Adrenal gland (tissue), 12 donors: ENCODE measurements around the gene LCOR. TPM values are rescaled to one million over a fixed set of nuclear protein-coding genes. Genes with fewer than 3 reads are reported as not detected.

ENCODE experiments used
- DNase-seq, 7 donors: peaks; one replicate each; pipeline ENCODE4 v3.0.0-alpha.2; 2019 to 2020
- H3K27ac ChIP-seq, 5 donors: fragments of 200-600 bp; sonication (generic) in 4 of 5; 1 replicate in 3 of 5; 2 replicates in 2 of 5; pipeline versions ENCODE4 v1.5.1 to v1.8.0; 2016 to 2020; ENCODE audit warnings: mild to moderate bottlenecking in 1 of 5
- H3K27me3 ChIP-seq: fragments of 200-600 bp; 2 replicates; pipeline ENCODE4 v1.8.0; 2021
- H3K36me3 ChIP-seq, 2 donors: fragments of 200-600 bp; replicated peaks in 1 of 2; 1 replicate in 1 of 2; 2 replicates in 1 of 2; pipeline versions ENCODE4 v1.5.1 to v1.8.0; 2018 to 2022
- H3K4me1 ChIP-seq, 2 donors: fragments of 200-600 bp; replicated peaks in 1 of 2; 1 replicate in 1 of 2; 2 replicates in 1 of 2; pipeline versions ENCODE4 v1.5.1 to v1.8.0; 2018 to 2021
- H3K4me3 ChIP-seq, 4 donors: fragments of 200-600 bp; sonication (generic) in 3 of 4; one replicate each; pipeline ENCODE4 v1.5.1; 2016 to 2018
- H3K9me3 ChIP-seq, 3 donors: fragments of 200-600 bp; sonication (generic) in 1 of 3; replicated peaks in 1 of 3; 1 replicate in 2 of 3; 2 replicates in 1 of 3; pipeline versions ENCODE4 v1.5.1 to v1.8.0; 2016 to 2021
- POLR2A ChIP-seq, 2 donors: fragments of 450-650 bp; IDR thresholded peaks; one replicate each; pipeline ENCODE4 v1.6.1; 2017; ENCODE audit warnings: antibody characterized with exemption in 2 of 2, mild to moderate bottlenecking in 2 of 2, moderate library complexity in 1 of 2
- WGBS, 4 donors: extraction: QIAGEN DNeasy Blood & Tissue Kit in 2 of 4; methylation state at CpG; one replicate each; pipeline versions ENCODE4 v1.1.5 to v1.1.7; 2013 to 2017; 5-methylcytosine and 5-hydroxymethylcytosine counted together
- intact Hi-C, 2 donors: fragments of 100-400 bp; cut with DNase I; formaldehyde crosslinking; loops; one replicate each; pipeline versions ENCODE4 v1.14.1 to v1.15.0; 2022 to 2023
- polyA plus RNA-seq, 3 donors: library from polyadenylated mRNA; stranded (reverse); fragments of 200-250 nt in 2 of 3; fragments of 350-450 nt in 1 of 3; fragmentation: Illumina TruSeq in 1 of 3; extraction: RNeasy Lipid Tissue Mini Kit (QIAGEN cat#74804) in 1 of 3; gene quantifications; one replicate each; pipeline ENCODE4 v1.2.3, GENCODE V29; 2013 to 2014
- total RNA-seq, 9 donors: library from RNA; depleted of rRNA in 4 of 9; stranded (reverse); fragments of >200 nt in 4 of 9; fragments of 120-200 nt in 1 of 9; fragmentation: NEBNext Ultra II Directional in 1 of 9; extraction: Animal tissue kit (Norgen Biotek cat#: 25700) in 1 of 9; gene quantifications; one replicate each; pipeline versions ENCODE4 v1.1.0 to v1.2.4, GENCODE V29; 2013 to 2023
- TF ChIP-seq, protein P1 (sequence below), 6 experiments: fragments of 450-650 bp in 4 of 6; fragments of 200-600 bp in 2 of 6; sonication (generic) in 1 of 6; IDR thresholded peaks; 1 replicate in 5 of 6; 2 replicates in 1 of 6; pipeline versions ENCODE4 v1.5.1 to v1.8.0; 2016 to 2021; ENCODE audit warnings: antibody characterized with exemption in 6 of 6, mild to moderate bottlenecking in 2 of 6, moderate library complexity in 1 of 6
- donor health status: healthy with polysubstance abuse.
- donor health status: Bipolar disorder and iron deficiency.
- donor health status: DM: yes; HTN: yes; CAD: no.
- donor health status: DM: no; HTN: no; CAD: no.
- donor health status: DM: no; HTN: no; CAD: no.
- donor health status: DM: yes; HTN: yes; CAD: no.

LCOR gene
- total and polyA plus RNA-seq, 12 donors, result 1.5 to 38.4 (median 17.2) TPM

DNA sequence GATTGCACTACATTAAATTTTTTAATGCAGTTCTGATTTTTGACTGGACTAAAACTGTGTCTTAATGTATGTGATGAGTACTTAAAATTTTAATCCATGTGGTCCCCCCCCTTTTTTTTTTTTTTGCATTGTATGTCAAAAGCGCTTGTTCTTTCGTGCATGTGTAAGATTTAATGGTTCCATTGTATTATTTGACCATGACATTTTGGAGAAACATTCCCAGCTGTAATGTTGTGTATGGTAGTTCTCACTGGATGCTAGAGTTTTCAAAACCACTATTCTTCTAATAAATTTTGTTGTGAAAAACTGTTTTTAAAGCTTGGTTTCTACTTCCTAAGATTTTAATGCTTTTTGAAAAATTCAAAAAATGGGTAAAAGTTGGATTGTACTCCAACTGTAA, 132.0 kb downstream of the LCOR start:
- Histone ChIP-seq H3K9me3 (no peaks in the 10 kb centered on the region), H3K27ac (no peak overlapping the region), H3K27me3 (no peaks in the 10 kb centered on the region), H3K4me3 (no peak overlapping the region), H3K4me1 (peaks cover 0 to 16% of the 10 kb centered on the region in 2 donors), H3K36me3 (no peaks in the 10 kb centered on the region)
- 73 to 85% (median 76%) methylated on average over 2 of the region's 2 CpGs for WGBS, 4 donors
- TF ChIP-seq, protein P1, sequence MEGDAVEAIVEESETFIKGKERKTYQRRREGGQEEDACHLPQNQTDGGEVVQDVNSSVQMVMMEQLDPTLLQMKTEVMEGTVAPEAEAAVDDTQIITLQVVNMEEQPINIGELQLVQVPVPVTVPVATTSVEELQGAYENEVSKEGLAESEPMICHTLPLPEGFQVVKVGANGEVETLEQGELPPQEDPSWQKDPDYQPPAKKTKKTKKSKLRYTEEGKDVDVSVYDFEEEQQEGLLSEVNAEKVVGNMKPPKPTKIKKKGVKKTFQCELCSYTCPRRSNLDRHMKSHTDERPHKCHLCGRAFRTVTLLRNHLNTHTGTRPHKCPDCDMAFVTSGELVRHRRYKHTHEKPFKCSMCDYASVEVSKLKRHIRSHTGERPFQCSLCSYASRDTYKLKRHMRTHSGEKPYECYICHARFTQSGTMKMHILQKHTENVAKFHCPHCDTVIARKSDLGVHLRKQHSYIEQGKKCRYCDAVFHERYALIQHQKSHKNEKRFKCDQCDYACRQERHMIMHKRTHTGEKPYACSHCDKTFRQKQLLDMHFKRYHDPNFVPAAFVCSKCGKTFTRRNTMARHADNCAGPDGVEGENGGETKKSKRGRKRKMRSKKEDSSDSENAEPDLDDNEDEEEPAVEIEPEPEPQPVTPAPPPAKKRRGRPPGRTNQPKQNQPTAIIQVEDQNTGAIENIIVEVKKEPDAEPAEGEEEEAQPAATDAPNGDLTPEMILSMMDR (IDR thresholded peaks at IDR 0.05), result no peak
- TF ChIP-seq POLR2A (IDR thresholded peaks at IDR 0.05), result no peak
- intact Hi-C loops, result no loop called here
- DNase-seq, result no peak

DNA sequence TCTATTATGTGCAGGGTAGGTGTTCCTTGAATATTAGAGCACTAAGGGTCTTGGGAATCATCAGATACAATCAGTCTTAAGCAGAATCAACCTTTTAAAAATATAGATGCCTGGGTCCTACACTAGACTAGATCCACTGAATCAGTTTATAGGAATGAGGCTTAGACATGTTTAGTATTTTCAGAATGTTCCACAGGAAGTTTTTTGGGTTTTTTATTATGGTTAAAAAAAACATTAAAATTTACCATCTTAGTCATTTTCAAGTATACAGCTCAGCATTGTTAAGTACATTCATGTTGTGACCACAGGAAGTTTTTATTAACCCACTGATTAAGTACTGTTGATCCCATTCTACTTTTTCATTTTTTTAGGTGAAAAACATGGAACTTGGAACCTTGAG, 135.7 kb downstream of the LCOR start:
- H3K27me3 ChIP-seq, result no peaks in the 10 kb centered on the region
- intact Hi-C loops, result no loop called here
- no peaks in the 10 kb centered on the region for H3K9me3 ChIP-seq
- DNase-seq, result no peak
- no peak overlapping the region for H3K27ac ChIP-seq
- peaks cover 0 to 16% of the 10 kb centered on the region in 2 donors for H3K4me1 ChIP-seq
- H3K36me3 ChIP-seq, result no peaks in the 10 kb centered on the region
- TF ChIP-seq, protein P1 (IDR thresholded peaks at IDR 0.05), result no peak
- TF ChIP-seq POLR2A (IDR thresholded peaks at IDR 0.05), result no peak
- H3K4me3 ChIP-seq, result no peak overlapping the region

DNA sequence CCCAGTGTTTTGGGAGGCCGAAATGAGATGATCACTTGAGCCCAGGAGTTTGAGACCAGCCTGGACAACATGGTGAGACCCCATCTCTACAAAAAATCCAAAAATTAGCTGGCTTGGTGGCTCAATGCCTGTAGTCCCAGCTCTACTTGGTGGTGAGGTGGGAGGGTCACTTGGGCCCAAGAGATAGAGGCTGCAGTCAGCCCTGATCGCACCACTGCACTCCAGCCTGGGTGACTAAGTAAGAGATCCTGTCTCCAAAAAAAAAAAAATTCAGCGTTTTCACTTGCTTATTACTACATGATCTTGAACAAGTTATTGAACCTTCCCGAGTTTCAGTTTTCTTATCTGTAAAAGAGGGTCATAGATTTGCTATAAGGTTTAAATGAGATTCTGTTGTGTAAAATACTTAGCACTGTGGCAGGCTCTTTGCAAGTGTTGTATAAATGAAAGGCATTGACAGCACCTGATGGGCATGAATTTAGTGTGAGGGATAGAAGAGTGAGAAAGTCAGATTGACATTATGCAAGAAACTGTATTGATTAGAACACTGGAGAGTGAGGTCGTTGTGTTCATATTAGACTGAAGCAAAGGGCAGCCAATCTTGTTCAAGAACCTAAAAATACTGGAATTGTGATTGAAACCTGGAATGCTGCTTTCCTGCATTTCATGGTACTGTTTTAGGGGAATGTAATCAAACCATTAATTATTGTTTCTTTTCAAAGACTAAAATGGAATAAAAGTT, 136.8 kb downstream of the LCOR start:
- Histone ChIP-seq H3K36me3 (no peaks in the 10 kb centered on the region), H3K4me3 (no peak overlapping the region), H3K27ac (no peak overlapping the region), H3K4me1 (peaks cover 0 to 6% of the 10 kb centered on the region in 2 donors), H3K9me3 (no peaks in the 10 kb centered on the region), H3K27me3 (no peaks in the 10 kb centered on the region)
- 93 to 97% (median 96%) methylated on average over 5 of the region's 5 CpGs for WGBS, 4 donors
- intact Hi-C loops, result no loop called here
- no peak for TF ChIP-seq POLR2A (IDR thresholded peaks at IDR 0.05)
- TF ChIP-seq, protein P1 (IDR thresholded peaks at IDR 0.05), result no peak
- DNase-seq, result no peak

DNA sequence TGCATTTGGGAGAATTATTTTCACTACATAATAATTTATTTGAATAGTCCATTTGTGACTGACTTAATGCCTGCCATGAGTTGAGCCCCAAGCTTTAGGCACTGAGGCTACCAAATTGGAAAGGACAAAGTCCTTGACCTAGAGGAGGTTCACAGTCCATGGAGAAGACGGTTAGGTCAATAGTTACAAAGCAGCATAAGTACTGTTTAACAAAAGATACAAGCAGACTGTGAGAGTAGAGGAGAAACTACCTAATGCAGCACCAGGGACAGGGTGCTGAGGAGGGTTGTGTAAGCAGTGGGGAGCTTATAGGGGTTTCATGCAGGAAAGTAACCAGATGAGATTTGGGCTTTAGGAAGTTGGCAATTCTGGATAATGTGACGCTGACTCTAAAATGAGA, 139.2 kb downstream of the LCOR start:
- DNase-seq, result no peak
- Histone ChIP-seq H3K4me3 (no peak overlapping the region), H3K27ac (no peak overlapping the region), H3K9me3 (no peaks in the 10 kb centered on the region), H3K27me3 (no peaks in the 10 kb centered on the region), H3K36me3 (no peaks in the 10 kb centered on the region), H3K4me1 (no peaks in the 10 kb centered on the region)
- WGBS, 4 donors, result 66 to 80% (median 73%) methylated on average over 2 of the region's 2 CpGs
- intact Hi-C loops, result no loop called here
- TF ChIP-seq, protein P1 (IDR thresholded peaks at IDR 0.05), result no peak
- no peak for TF ChIP-seq POLR2A (IDR thresholded peaks at IDR 0.05)
